ENCODE measurements around the gene DESI1.
"Not testable (repeated sequence)": the region's sequence is repeated elsewhere in the genome, so short reads cannot be mapped to it uniquely, and the experiment has no call there.

DNA sequence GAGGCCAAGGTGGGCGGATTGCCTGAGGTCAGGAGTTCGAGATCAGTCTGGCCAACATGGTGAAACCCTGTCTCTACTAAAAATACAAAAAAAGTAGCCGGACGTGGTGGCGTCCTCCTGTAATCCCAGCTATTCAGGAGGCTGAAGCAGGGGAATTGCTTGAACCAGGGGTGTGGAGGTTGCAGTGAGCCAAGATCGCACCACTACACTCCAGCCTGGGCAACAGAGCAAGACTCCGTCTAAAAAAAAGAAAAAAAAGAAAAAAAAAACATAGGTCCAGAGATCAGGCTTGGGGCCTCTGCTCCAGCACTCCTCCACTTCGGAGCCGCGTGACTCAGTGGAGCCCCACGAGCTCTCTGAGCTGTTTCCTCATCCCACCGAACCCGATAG, 62.6 kb downstream of the DESI1 start:
- TF ChIP-seq, protein P1, sequence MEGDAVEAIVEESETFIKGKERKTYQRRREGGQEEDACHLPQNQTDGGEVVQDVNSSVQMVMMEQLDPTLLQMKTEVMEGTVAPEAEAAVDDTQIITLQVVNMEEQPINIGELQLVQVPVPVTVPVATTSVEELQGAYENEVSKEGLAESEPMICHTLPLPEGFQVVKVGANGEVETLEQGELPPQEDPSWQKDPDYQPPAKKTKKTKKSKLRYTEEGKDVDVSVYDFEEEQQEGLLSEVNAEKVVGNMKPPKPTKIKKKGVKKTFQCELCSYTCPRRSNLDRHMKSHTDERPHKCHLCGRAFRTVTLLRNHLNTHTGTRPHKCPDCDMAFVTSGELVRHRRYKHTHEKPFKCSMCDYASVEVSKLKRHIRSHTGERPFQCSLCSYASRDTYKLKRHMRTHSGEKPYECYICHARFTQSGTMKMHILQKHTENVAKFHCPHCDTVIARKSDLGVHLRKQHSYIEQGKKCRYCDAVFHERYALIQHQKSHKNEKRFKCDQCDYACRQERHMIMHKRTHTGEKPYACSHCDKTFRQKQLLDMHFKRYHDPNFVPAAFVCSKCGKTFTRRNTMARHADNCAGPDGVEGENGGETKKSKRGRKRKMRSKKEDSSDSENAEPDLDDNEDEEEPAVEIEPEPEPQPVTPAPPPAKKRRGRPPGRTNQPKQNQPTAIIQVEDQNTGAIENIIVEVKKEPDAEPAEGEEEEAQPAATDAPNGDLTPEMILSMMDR (IDR thresholded peaks at IDR 0.05): not testable (repeated sequence)
- TF ChIP-seq POLR2A, POLR2AphosphoS5, EP300 (IDR thresholded peaks at IDR 0.05): not testable (repeated sequence)

Data from upper lobe of left lung (tissue), 4 donors.